HepG2 (cell line): ENCODE results near the gene ATG9A. TPM values are rescaled to one million over a fixed set of nuclear protein-coding genes. Genes with fewer than 3 reads are reported as not detected.

Experiments
- ATRX ChIP-seq: sonication (generic); formaldehyde crosslinking; IDR thresholded peaks from 2 replicates; pipeline ENCODE4 v1.4.0; 2020; ENCODE audit warnings: missing genetic modification reagents, borderline replicate concordance
- CBX1 ChIP-seq: IDR thresholded peaks from one replicate; pipeline ENCODE4 v1.6.1; 2016; ENCODE audit warnings: antibody characterized with exemption, low read depth
- HNF1B ChIP-seq: sonication (generic); formaldehyde crosslinking; IDR thresholded peaks from 2 replicates; pipeline ENCODE4 v1.5.1; 2020; ENCODE audit warnings: mild to moderate bottlenecking, moderate library complexity, missing genetic modification reagents
- REXO4 ChIP-seq: sonication (generic); formaldehyde crosslinking; IDR thresholded peaks from 2 replicates; pipeline ENCODE4 v1.8.0; 2022; ENCODE audit warnings: missing genetic modification reagents, mild to moderate bottlenecking, borderline replicate concordance
- SAFB2 ChIP-seq: sonication (generic); formaldehyde crosslinking; IDR thresholded peaks from 2 replicates; pipeline ENCODE4 v1.5.1; 2020; ENCODE audit warnings: missing genetic modification reagents, low read depth, mild to moderate bottlenecking, borderline replicate concordance
- SOX6 ChIP-seq, 2 experiments: fragments of 450-650 bp in 1 of 2; sonication (generic) in 1 of 2; formaldehyde crosslinking in 1 of 2; IDR thresholded peaks; 2 replicates each; pipeline versions ENCODE4 v1.4.0 to v1.6.1; 2017 to 2020; ENCODE audit warnings: antibody characterized with exemption in 1 of 2, mild to moderate bottlenecking in 1 of 2, missing genetic modification reagents in 1 of 2
- TAF1 ChIP-seq: sonication (generic); formaldehyde crosslinking; IDR thresholded peaks from 2 replicates; pipeline ENCODE4 v1.4.0; 2020; ENCODE audit warnings: missing genetic modification reagents
- USF2 ChIP-seq, 2 experiments: sonication (generic) in 1 of 2; formaldehyde crosslinking in 1 of 2; IDR thresholded peaks; 2 replicates each; pipeline versions ENCODE4 v1.5.1 to v1.6.1; 2011 to 2020; ENCODE audit warnings: borderline replicate concordance in 1 of 2, low read depth in 1 of 2, low read length in 1 of 2, mild to moderate bottlenecking in 1 of 2, missing genetic modification reagents in 1 of 2, moderate library complexity in 1 of 2
- ZBTB46 ChIP-seq: sonication (generic); formaldehyde crosslinking; IDR thresholded peaks from 2 replicates; pipeline ENCODE4 v1.4.0; 2020; ENCODE audit warnings: mild to moderate bottlenecking, missing genetic modification reagents, borderline replicate concordance
- ZC3H4 ChIP-seq: sonication (generic); formaldehyde crosslinking; IDR thresholded peaks from 2 replicates; pipeline ENCODE4 v1.4.0; 2020; ENCODE audit warnings: missing genetic modification reagents, borderline replicate concordance
- ZFX ChIP-seq: sonication (generic); formaldehyde crosslinking; IDR thresholded peaks from 2 replicates; pipeline ENCODE4 v1.4.0; 2020; ENCODE audit warnings: mild to moderate bottlenecking, low read depth, missing genetic modification reagents, moderate library complexity
- ZNF276 ChIP-seq: sonication (generic); formaldehyde crosslinking; IDR thresholded peaks from 2 replicates; pipeline ENCODE4 v1.4.0; 2020; ENCODE audit warnings: mild to moderate bottlenecking, low read depth, missing genetic modification reagents
- ZNF33A ChIP-seq: sonication (generic); formaldehyde crosslinking; IDR thresholded peaks from 2 replicates; pipeline ENCODE4 v1.5.1; 2020; ENCODE audit warnings: missing genetic modification reagents, mild to moderate bottlenecking, moderate library complexity, borderline replicate concordance
- ZNF550 ChIP-seq: sonication (generic); formaldehyde crosslinking; IDR thresholded peaks from 2 replicates; pipeline ENCODE4 v1.4.0; 2020; ENCODE audit warnings: mild to moderate bottlenecking, missing genetic modification reagents, borderline replicate concordance
- ZNF674 ChIP-seq: sonication (generic); formaldehyde crosslinking; IDR thresholded peaks from 2 replicates; pipeline ENCODE4 v1.5.0; 2020; ENCODE audit warnings: low read depth, mild to moderate bottlenecking, missing genetic modification reagents
- ZNF768 ChIP-seq: sonication (generic); formaldehyde crosslinking; IDR thresholded peaks from 2 replicates; pipeline ENCODE4 v1.4.0; 2020; ENCODE audit warnings: missing genetic modification reagents
- ZNF883 ChIP-seq: sonication (generic); formaldehyde crosslinking; IDR thresholded peaks from 2 replicates; pipeline ENCODE4 v1.5.1; 2020; ENCODE audit warnings: mild to moderate bottlenecking, missing genetic modification reagents; ENCODE audit errors: not compliant biosample characterization
- polyA plus RNA-seq, 8 experiments: library from polyadenylated mRNA; depleted of rRNA in 3 of 8; stranded (reverse) in 7 of 8; unstranded in 1 of 8; fragments of >200 nt; fragmentation: Illumina TruSeq in 4 of 8; extraction: Trizol in 4 of 8; gene quantifications; 2 replicates each; pipeline versions ENCODE4 v1.2.1 to v1.2.3, GENCODE V29; 2011 to 2016; ENCODE audit warnings: low read depth in 4 of 8, missing spikeins in 1 of 8, mixed read lengths in 1 of 8; ENCODE audit not compliant: insufficient read depth in 1 of 8
- total RNA-seq, 5 experiments: library from RNA; depleted of rRNA; stranded (reverse); fragments of >200 nt; fragmentation: Illumina TruSeq; extraction: Trizol; gene quantifications; 2 replicates each; pipeline ENCODE4 v1.2.3, GENCODE V29; 2016; ENCODE audit warnings: low read depth in 1 of 5

ATG9A gene
- total and polyA plus RNA-seq, 2 of the 13 experiments (the other 11 are each of a cell fraction or from before 2014, with no cell fraction given), result 35.0 to 131 TPM

- no peak for TF ChIP-seq ZBTB46 (CRISPR knock-in tag)
- peak; percentile 98 for TF ChIP-seq HNF1B
- peak; percentile 96 for TF ChIP-seq ZNF883 (CRISPR knock-in tag)
- no peak for TF ChIP-seq USF2 (IDR thresholded peaks at IDR 0.05; ENCODE audit: low read depth, low read length)
- no peak for TF ChIP-seq USF2 (CRISPR knock-in tag; IDR thresholded peaks at IDR 0.05; ENCODE audit: borderline replicate concordance)
- no peak for TF ChIP-seq SOX6 (IDR thresholded peaks at IDR 0.05)
- peak; percentile 83 for TF ChIP-seq SOX6 (CRISPR knock-in tag; IDR thresholded peaks at IDR 0.05)
- TF ChIP-seq REXO4 (CRISPR knock-in tag), result no peak
- TF ChIP-seq TAF1 (CRISPR knock-in tag), result peak; percentile 96
- TF ChIP-seq ATRX (CRISPR knock-in tag), result no peak
- no peak; the same call in 1 of the 2 replicates for TF ChIP-seq ZNF276 (CRISPR knock-in tag)
- TF ChIP-seq ZNF674, result no peak
- TF ChIP-seq ZNF550 (CRISPR knock-in tag), result no peak; the same call in 1 of the 2 replicates
- no peak for TF ChIP-seq ZNF33A (CRISPR knock-in tag)
- TF ChIP-seq SAFB2 (CRISPR knock-in tag), result peak; percentile 87; the same call in 1 of the 2 replicates
- peak; percentile 91; the same call in 1 of the 2 replicates for TF ChIP-seq ZNF768 (CRISPR knock-in tag)
- TF ChIP-seq ZFX, result peak; percentile 100
- TF ChIP-seq CBX1, result peak; percentile 36
- TF ChIP-seq ZC3H4 (CRISPR knock-in tag), result no peak
Observed at GRCh38 chr2:219245148-219245898, 15.9 kb upstream of the ATG9A start, which contains the start of the genes GLB1L and STK16 (continued).
